K562 (cell line): ENCODE measurements around the gene PLCL2. TPM values are rescaled to one million over a fixed set of nuclear protein-coding genes. Genes with fewer than 3 reads are reported as not detected.

Experiments used
- ATAC-seq: fragments of 200-7000 bp; cut with Tn5 transposase; 3 replicates; pipeline ENCODE4 v1.9.1; 2020; ENCODE audit warnings: moderate library complexity
- BruUV-seq: library from RNA; stranded (reverse); fragments of 400-500 nt; replicated peaks from 2 replicates; lab custom pipeline; 2021; lab: Mats Ljungman, UMichigan
- CTCF ChIA-PET: fragments of 300-600 bp; formaldehyde crosslinking; extraction: SDS; loops from one replicate; lab custom pipeline; 2021; ENCODE audit warnings: low intra/inter-chr PET ratio; lab: Yijun Ruan, JAX
- POLR2A ChIA-PET: fragments of 300-600, 350-650 bp; sonication (Branson Sonifier 250); formaldehyde crosslinking; extraction: SDS; loops from one replicate; lab custom pipeline; 2021; ENCODE audit warnings: antibody characterized with exemption, inconsistent platforms; lab: Yijun Ruan, JAX
- DNase-seq, 4 experiments: peaks; one replicate each; pipeline versions ENCODE4 v3.0.0 to v3.0.0-alpha.2; 2011 to 2018; ENCODE audit warnings: low spot score in 3 of 4, mixed read lengths in 3 of 4; ENCODE audit errors: extremely low read depth in 1 of 4
- FAIRE-seq: peaks from 2 replicates; lab custom pipeline; 2011; peaks lifted over from hg19 to GRCh38; lab: Jason Lieb, UNC
- H2AFZ ChIP-seq: 2 replicates; pipeline ENCODE4 v1.6.0; 2011; ENCODE audit warnings: low read depth, low read length, control low read depth, inconsistent platforms
- H3K27ac ChIP-seq: fragments of 200-600 bp; 3 replicates; pipeline ENCODE4 v1.8.0; 2011; ENCODE audit warnings: low read depth, mild to moderate bottlenecking, control low read depth, inconsistent platforms, low read length, moderate library complexity, mixed read lengths; ENCODE audit errors: extremely low read depth
- H3K27me3 ChIP-seq, 2 experiments: fragments of 300-600 bp in 1 of 2; 2 replicates in 1 of 2; 3 replicates in 1 of 2; pipeline versions ENCODE4 v1.6.0 to v1.8.0; 2011; ENCODE audit warnings: inconsistent platforms in 2 of 2, low read length in 2 of 2, mild to moderate bottlenecking in 1 of 2, mixed read lengths in 1 of 2, moderate library complexity in 1 of 2; ENCODE audit not compliant: control insufficient read depth in 2 of 2, insufficient read depth in 2 of 2
- H3K36me3 ChIP-seq: fragments of 300-600 bp; 3 replicates; pipeline ENCODE4 v1.8.0; 2011; ENCODE audit warnings: mild to moderate bottlenecking, low read length, inconsistent platforms; ENCODE audit not compliant: control insufficient read depth, insufficient read depth
- H3K4me1 ChIP-seq, 2 experiments: fragments of 200-600 bp in 1 of 2; replicated peaks in 1 of 2; 2 replicates in 1 of 2; 3 replicates in 1 of 2; pipeline versions ENCODE4 v1.5.1 to v1.8.0; 2011; ENCODE audit warnings: inconsistent platforms in 2 of 2, low read length in 2 of 2, mild to moderate bottlenecking in 1 of 2, mixed read lengths in 1 of 2, moderate library complexity in 1 of 2; ENCODE audit not compliant: control insufficient read depth in 2 of 2, insufficient read depth in 2 of 2
- H3K4me2 ChIP-seq: 2 replicates; pipeline ENCODE4 v1.6.1; 2011; ENCODE audit warnings: low read length, control low read depth, inconsistent platforms, mixed read lengths; ENCODE audit not compliant: insufficient read depth
- H3K4me3 ChIP-seq: fragments of 200-600 bp; sonication (generic), shearing (Covaris generic); 2 replicates; pipeline ENCODE4 v1.5.1; 2016; ENCODE audit warnings: control low read depth, inconsistent platforms
- H3K79me2 ChIP-seq: fragments of 200-600 bp; 3 replicates; pipeline ENCODE4 v1.8.0; 2011; ENCODE audit warnings: low read length, inconsistent platforms; ENCODE audit not compliant: control insufficient read depth, insufficient read depth
- H3K9ac ChIP-seq, 2 experiments: 2 replicates each; pipeline versions ENCODE4 v1.6.0 to v1.6.1; 2011; ENCODE audit warnings: low read depth in 2 of 2, low read length in 2 of 2, control low read depth in 1 of 2, inconsistent platforms in 1 of 2, mild to moderate bottlenecking in 1 of 2, mixed read lengths in 1 of 2; ENCODE audit not compliant: insufficient read depth in 1 of 2
- H3K9me1 ChIP-seq: one replicate; pipeline ENCODE4 v1.6.0; 2011; ENCODE audit warnings: inconsistent platforms, mild to moderate bottlenecking, low read length, moderate library complexity; ENCODE audit not compliant: control insufficient read depth, insufficient read depth
- H3K9me3 ChIP-seq: replicated peaks from 2 replicates; pipeline ENCODE4 v1.5.1; 2011; ENCODE audit warnings: low read depth, low read length, inconsistent platforms; ENCODE audit not compliant: control insufficient read depth, insufficient read depth
- H4K20me1 ChIP-seq: replicated peaks from 2 replicates; pipeline ENCODE4 v1.6.1; 2011; ENCODE audit warnings: low read length, inconsistent platforms, mixed read lengths; ENCODE audit not compliant: control insufficient read depth, insufficient read depth
- DMBX1 ChIP-seq: fragments of 250-450 bp; sonication (Bioruptor Pico); IDR thresholded peaks from 2 replicates; pipeline ENCODE4 v1.8.0; 2022; ENCODE audit warnings: inconsistent platforms, mild to moderate bottlenecking, moderate library complexity, borderline replicate concordance
- RBBP5 ChIP-seq: fragments of 200-600 bp; sonication (generic); IDR thresholded peaks from 2 replicates; pipeline ENCODE4 v1.6.1; 2012; ENCODE audit warnings: borderline replicate concordance, mild to moderate bottlenecking, low read length, control low read depth, inconsistent platforms; ENCODE audit not compliant: insufficient read depth, poor library complexity, severe bottlenecking
- SLC30A9 ChIP-seq: fragments of 250-450 bp; sonication (Bioruptor Pico); IDR thresholded peaks from 2 replicates; pipeline ENCODE4 v1.8.0; 2022; ENCODE audit warnings: mild to moderate bottlenecking, moderate library complexity
- ZNF175 ChIP-seq: fragments of 200-800 bp; sonication (Bioruptor generic); IDR thresholded peaks from 2 replicates; pipeline ENCODE4 v1.6.1; 2016; ENCODE audit warnings: low read depth, mild to moderate bottlenecking, missing genetic modification characterization, missing compliant biosample characterization
- WGBS: fragments of 100-300 bp; shearing (Covaris generic); methylation state at CpG from one replicate; pipeline ENCODE4 v1.1.6; 2016; ENCODE audit warnings: low coverage, mixed read lengths; ENCODE audit not compliant: insufficient coverage; ENCODE audit errors: missing lambda C conversion rate; 5-methylcytosine and 5-hydroxymethylcytosine counted together
- in situ Hi-C: fragments of 300-500 bp; cut with MboI; formaldehyde crosslinking; loops from 4 replicates; pipeline ENCODE4 v1.15.0; 2018; ENCODE audit warnings: inconsistent platforms, mixed read lengths
- intact Hi-C: fragments of 100-400 bp; cut with micrococcal nuclease; formaldehyde crosslinking; loops from 2 replicates; pipeline ENCODE4 v1.14.2; 2022
- polyA plus RNA-seq, 8 experiments: library from polyadenylated mRNA; depleted of rRNA in 4 of 8; stranded (reverse) in 5 of 8; unstranded in 3 of 8; fragments of >200 nt; fragmentation: Nextera tagmentation in 2 of 8; fragmentation: Illumina TruSeq in 1 of 8; extraction: Ambion mirVana in 2 of 8; extraction: Trizol in 1 of 8; gene quantifications; 2 replicates each; pipeline versions ENCODE4 v1.2.1 to v1.2.3, GENCODE V29; 2011 to 2014; ENCODE audit warnings: inconsistent platforms in 1 of 8, missing spikeins in 1 of 8
- total RNA-seq, 7 experiments: library from RNA; depleted of rRNA in 6 of 7; stranded (reverse); fragments of >200 nt in 6 of 7; fragmentation: Illumina TruSeq in 2 of 7; extraction: Trizol in 2 of 7; gene quantifications; 2 replicates each; pipeline versions ENCODE4 v1.2.1 to v1.2.3, GENCODE V29; 2011 to 2021; ENCODE audit warnings: low replicate concordance in 1 of 7
- TF ChIP-seq, protein P1 (sequence below): sonication (generic); formaldehyde crosslinking; IDR thresholded peaks from 2 replicates; pipeline ENCODE4 v1.8.0; 2023; ENCODE audit warnings: missing genetic modification reagents, mild to moderate bottlenecking, borderline replicate concordance

The PLCL2 gene
- total and polyA plus RNA-seq, 9 of the 15 experiments (the other 6 are each of a cell fraction or from before 2014, with no cell fraction given) = 0.03 to 0.18 (median 0.11) TPM; not detected in 2

- no peak for FAIRE-seq
- H3K4me3 ChIP-seq = no peak overlapping the region
- WGBS = 3% methylated on average over 7 of the region's 7 CpGs
These were observed 47.2 kb upstream of the PLCL2 start for GRCh38 chr3:16837602-16838001.

More at GRCh38 chr3:16837602-16838001, 47.2 kb upstream of the PLCL2 start:
- ATAC-seq (no peak; the same call in 2 of the 3 replicates), DNase-seq (no peak)
- no peak overlapping the region for H3K27ac ChIP-seq
- no peaks in the 10 kb centered on the region for H3K9me1 ChIP-seq
- no peak overlapping the region for H3K9ac ChIP-seq
- no peaks in the 10 kb centered on the region for H3K9me3 ChIP-seq
- no peaks in the 10 kb centered on the region for H3K4me1 ChIP-seq
- intact Hi-C loops = no loop called here
- no peaks in the 10 kb centered on the region for H3K79me2 ChIP-seq
- H2AFZ ChIP-seq = no peak overlapping the region
- TF ChIP-seq RBBP5 (no peak), SLC30A9 (CRISPR knock-in tag) (no peak), DMBX1 (CRISPR knock-in tag) (no peak), ZNF175 (no peak)
- TF ChIP-seq, protein P1, sequence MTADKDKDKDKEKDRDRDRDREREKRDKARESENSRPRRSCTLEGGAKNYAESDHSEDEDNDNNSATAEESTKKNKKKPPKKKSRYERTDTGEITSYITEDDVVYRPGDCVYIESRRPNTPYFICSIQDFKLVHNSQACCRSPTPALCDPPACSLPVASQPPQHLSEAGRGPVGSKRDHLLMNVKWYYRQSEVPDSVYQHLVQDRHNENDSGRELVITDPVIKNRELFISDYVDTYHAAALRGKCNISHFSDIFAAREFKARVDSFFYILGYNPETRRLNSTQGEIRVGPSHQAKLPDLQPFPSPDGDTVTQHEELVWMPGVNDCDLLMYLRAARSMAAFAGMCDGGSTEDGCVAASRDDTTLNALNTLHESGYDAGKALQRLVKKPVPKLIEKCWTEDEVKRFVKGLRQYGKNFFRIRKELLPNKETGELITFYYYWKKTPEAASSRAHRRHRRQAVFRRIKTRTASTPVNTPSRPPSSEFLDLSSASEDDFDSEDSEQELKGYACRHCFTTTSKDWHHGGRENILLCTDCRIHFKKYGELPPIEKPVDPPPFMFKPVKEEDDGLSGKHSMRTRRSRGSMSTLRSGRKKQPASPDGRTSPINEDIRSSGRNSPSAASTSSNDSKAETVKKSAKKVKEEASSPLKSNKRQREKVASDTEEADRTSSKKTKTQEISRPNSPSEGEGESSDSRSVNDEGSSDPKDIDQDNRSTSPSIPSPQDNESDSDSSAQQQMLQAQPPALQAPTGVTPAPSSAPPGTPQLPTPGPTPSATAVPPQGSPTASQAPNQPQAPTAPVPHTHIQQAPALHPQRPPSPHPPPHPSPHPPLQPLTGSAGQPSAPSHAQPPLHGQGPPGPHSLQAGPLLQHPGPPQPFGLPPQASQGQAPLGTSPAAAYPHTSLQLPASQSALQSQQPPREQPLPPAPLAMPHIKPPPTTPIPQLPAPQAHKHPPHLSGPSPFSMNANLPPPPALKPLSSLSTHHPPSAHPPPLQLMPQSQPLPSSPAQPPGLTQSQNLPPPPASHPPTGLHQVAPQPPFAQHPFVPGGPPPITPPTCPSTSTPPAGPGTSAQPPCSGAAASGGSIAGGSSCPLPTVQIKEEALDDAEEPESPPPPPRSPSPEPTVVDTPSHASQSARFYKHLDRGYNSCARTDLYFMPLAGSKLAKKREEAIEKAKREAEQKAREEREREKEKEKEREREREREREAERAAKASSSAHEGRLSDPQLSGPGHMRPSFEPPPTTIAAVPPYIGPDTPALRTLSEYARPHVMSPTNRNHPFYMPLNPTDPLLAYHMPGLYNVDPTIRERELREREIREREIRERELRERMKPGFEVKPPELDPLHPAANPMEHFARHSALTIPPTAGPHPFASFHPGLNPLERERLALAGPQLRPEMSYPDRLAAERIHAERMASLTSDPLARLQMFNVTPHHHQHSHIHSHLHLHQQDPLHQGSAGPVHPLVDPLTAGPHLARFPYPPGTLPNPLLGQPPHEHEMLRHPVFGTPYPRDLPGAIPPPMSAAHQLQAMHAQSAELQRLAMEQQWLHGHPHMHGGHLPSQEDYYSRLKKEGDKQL = no peak
- POLR2A ChIA-PET = no interaction called here
- H3K36me3 ChIP-seq = no peaks in the 10 kb centered on the region
- no peaks in the 10 kb centered on the region for H4K20me1 ChIP-seq
- CTCF ChIA-PET = no interaction called here
- no peak overlapping the region for H3K4me2 ChIP-seq
- H3K27me3 ChIP-seq = peaks cover 0 to 6% of the 10 kb centered on the region in 2 experiments; a peak in 4 of 5 replicates
- in situ Hi-C loops = no loop called here
- no TSS peak for BruUV-seq
